H9 (cell line): Measurements from ENCODE around the gene MVP. TPM values are rescaled to one million over a fixed set of nuclear protein-coding genes. Genes with fewer than 3 reads are reported as not detected.

Source experiments
- DNase-seq: peaks from one replicate; pipeline ENCODE4 v3.0.0-alpha.2; 2017
- H2AFZ ChIP-seq: one replicate; pipeline ENCODE4 v1.6.1; 2013; ENCODE audit warnings: mild to moderate bottlenecking, low read length, control low read depth, moderate library complexity
- H2AK5ac ChIP-seq: 2 replicates; pipeline ENCODE4 v1.6.1; 2013; ENCODE audit warnings: low read length, control low read depth, mixed read lengths; ENCODE audit not compliant: insufficient read length
- H2BK120ac ChIP-seq: one replicate; pipeline ENCODE4 v1.6.1; 2013; ENCODE audit warnings: low read depth, mild to moderate bottlenecking, low read length, control low read depth, inconsistent platforms; ENCODE audit not compliant: poor library complexity, severe bottlenecking
- H2BK12ac ChIP-seq: 2 replicates; pipeline ENCODE4 v1.6.1; 2013; ENCODE audit warnings: low read length, control low read depth, mixed read lengths, low read depth; ENCODE audit not compliant: insufficient read length
- H2BK15ac ChIP-seq: 2 replicates; pipeline ENCODE4 v1.6.1; 2013; ENCODE audit warnings: low read depth, low read length, control low read depth
- H2BK20ac ChIP-seq: one replicate; pipeline ENCODE4 v1.6.1; 2013; ENCODE audit warnings: low read depth, mild to moderate bottlenecking, low read length, control low read depth, inconsistent platforms; ENCODE audit not compliant: poor library complexity, severe bottlenecking
- H2BK5ac ChIP-seq: 2 replicates; pipeline ENCODE4 v1.6.1; 2013; ENCODE audit warnings: low read length, control low read depth, mixed read lengths; ENCODE audit not compliant: insufficient read length
- H3K14ac ChIP-seq: 2 replicates; pipeline ENCODE4 v1.6.1; 2013; ENCODE audit warnings: low read length, control low read depth; ENCODE audit not compliant: insufficient read depth
- H3K18ac ChIP-seq: 2 replicates; pipeline ENCODE4 v1.6.1; 2013; ENCODE audit warnings: low read depth, mild to moderate bottlenecking, mixed read lengths, low read length, control low read depth; ENCODE audit not compliant: insufficient read length
- H3K23ac ChIP-seq: 2 replicates; pipeline ENCODE4 v1.6.1; 2013; ENCODE audit warnings: low read length, control low read depth, mixed read lengths, low read depth; ENCODE audit not compliant: insufficient read length
- H3K23me2 ChIP-seq: 2 replicates; pipeline ENCODE4 v1.6.1; 2013; ENCODE audit warnings: low read depth, mild to moderate bottlenecking, mixed read lengths, low read length, control low read depth; ENCODE audit not compliant: insufficient read length, poor library complexity, severe bottlenecking
- H3K27ac ChIP-seq: 2 replicates; pipeline ENCODE4 v1.5.1; 2013; ENCODE audit warnings: low read length, control low read depth, mixed read lengths, low read depth; ENCODE audit not compliant: insufficient read length
- H3K27me3 ChIP-seq: 2 replicates; pipeline ENCODE4 v1.6.1; 2013; ENCODE audit warnings: low read length, control low read depth, inconsistent platforms; ENCODE audit not compliant: insufficient read depth
- H3K4ac ChIP-seq: 2 replicates; pipeline ENCODE4 v1.6.1; 2013; ENCODE audit warnings: low read depth, mild to moderate bottlenecking, control low read depth, inconsistent platforms, low read length, moderate library complexity
- H3K4me1 ChIP-seq: 2 replicates; pipeline ENCODE4 v1.6.1; 2013; ENCODE audit warnings: low read length, control low read depth, inconsistent platforms; ENCODE audit not compliant: insufficient read depth
- H3K4me2 ChIP-seq: 2 replicates; pipeline ENCODE4 v1.6.1; 2013; ENCODE audit warnings: low read length, control low read depth, mixed read lengths; ENCODE audit not compliant: insufficient read length, insufficient read depth
- H3K56ac ChIP-seq: 2 replicates; pipeline ENCODE4 v1.6.1; 2013; ENCODE audit warnings: low read depth, mild to moderate bottlenecking, mixed read lengths, low read length, control low read depth; ENCODE audit not compliant: insufficient read length
- H3K79me1 ChIP-seq: 2 replicates; pipeline ENCODE4 v1.6.1; 2013; ENCODE audit warnings: low read depth, mild to moderate bottlenecking, moderate library complexity, low read length, control low read depth, inconsistent platforms; ENCODE audit not compliant: insufficient read depth, poor library complexity, severe bottlenecking
- H3K79me2 ChIP-seq: 2 replicates; pipeline ENCODE4 v1.6.1; 2013; ENCODE audit warnings: low read length, control low read depth, inconsistent platforms; ENCODE audit not compliant: insufficient read depth
- H3K9ac ChIP-seq: 2 replicates; pipeline ENCODE4 v1.6.1; 2013; ENCODE audit warnings: low read length, control low read depth, mixed read lengths; ENCODE audit not compliant: insufficient read length; ENCODE audit errors: extremely low read depth
- H3K9me3 ChIP-seq: one replicate; pipeline ENCODE4 v1.6.1; 2013; ENCODE audit warnings: low read depth, low read length, inconsistent platforms; ENCODE audit not compliant: control insufficient read depth
- H3T11ph ChIP-seq: one replicate; pipeline ENCODE4 v1.6.1; 2013; ENCODE audit warnings: mild to moderate bottlenecking, low read length, control low read depth, inconsistent platforms
- H4K20me1 ChIP-seq: one replicate; pipeline ENCODE4 v1.6.1; 2013; ENCODE audit not compliant: control insufficient read depth, insufficient read length, insufficient read depth
- H4K5ac ChIP-seq: 2 replicates; pipeline ENCODE4 v1.6.1; 2013; ENCODE audit warnings: low read depth, mild to moderate bottlenecking, mixed read lengths, low read length, control low read depth; ENCODE audit not compliant: insufficient read length
- H4K8ac ChIP-seq: replicated peaks from 2 replicates; pipeline ENCODE4 v1.6.1; 2013; ENCODE audit warnings: low read length, control low read depth, mixed read lengths, low read depth; ENCODE audit not compliant: insufficient read length
- H4K91ac ChIP-seq: 2 replicates; pipeline ENCODE4 v1.6.1; 2013; ENCODE audit warnings: low read depth, mild to moderate bottlenecking, moderate library complexity, mixed read lengths, low read length, control low read depth; ENCODE audit not compliant: insufficient read length
- H3K27ac Mint-ChIP-seq, 3 experiments: 2 replicates in 2 of 3; 3 replicates in 1 of 3; pipeline ENCODE4 v1.8.0; 2020 to 2021; ENCODE audit warnings: mixed read lengths in 3 of 3, mild to moderate bottlenecking in 1 of 3, moderate library complexity in 1 of 3
- H3K27me3 Mint-ChIP-seq: 2 replicates; pipeline ENCODE4 v1.8.0; 2021; ENCODE audit warnings: low read depth, mild to moderate bottlenecking, moderate library complexity, mixed read lengths
- H3K36me3 Mint-ChIP-seq, 3 experiments: 2 replicates in 2 of 3; 3 replicates in 1 of 3; pipeline ENCODE4 v1.8.0; 2020 to 2021; ENCODE audit warnings: low read depth in 3 of 3, mixed read lengths in 3 of 3; ENCODE audit not compliant: insufficient read depth in 1 of 3
- H3K4me1 Mint-ChIP-seq, 2 experiments: 2 replicates each; pipeline ENCODE4 v1.8.0; 2020; ENCODE audit warnings: mixed read lengths in 2 of 2
- H3K4me3 Mint-ChIP-seq, 2 experiments: 2 replicates in 1 of 2; 3 replicates in 1 of 2; pipeline ENCODE4 v1.8.0; 2020 to 2021; ENCODE audit warnings: mild to moderate bottlenecking in 2 of 2, mixed read lengths in 2 of 2, moderate library complexity in 1 of 2
- H3K9me3 Mint-ChIP-seq, 2 experiments: 2 replicates in 1 of 2; 3 replicates in 1 of 2; pipeline ENCODE4 v1.8.0; 2020; ENCODE audit warnings: mild to moderate bottlenecking in 2 of 2, mixed read lengths in 2 of 2, moderate library complexity in 1 of 2
- WGBS: extraction: QIAGEN DNeasy Blood & Tissue Kit; methylation state at CpG from one replicate; pipeline ENCODE4 v1.1.7; 2013; ENCODE audit warnings: missing lambda C conversion rate, low lambda C conversion rate, mixed read lengths; ENCODE audit not compliant: insufficient read length; ENCODE audit errors: extremely low coverage; 5-methylcytosine and 5-hydroxymethylcytosine counted together
- total RNA-seq: library from RNA; stranded (reverse); gene quantifications from 2 replicates; pipeline ENCODE4 v1.2.1, GENCODE V29; 2021
- TF ChIP-seq, protein P1 (sequence below): fragments of 200-600 bp; sonication (generic); conservative IDR thresholded peaks from 3 replicates; pipeline ENCODE4 v1.8.0; 2021; ENCODE audit warnings: antibody characterized with exemption, mild to moderate bottlenecking

The MVP gene
- total RNA-seq, 1 experiment from 2014 or later, result 3.1 TPM

DNA sequence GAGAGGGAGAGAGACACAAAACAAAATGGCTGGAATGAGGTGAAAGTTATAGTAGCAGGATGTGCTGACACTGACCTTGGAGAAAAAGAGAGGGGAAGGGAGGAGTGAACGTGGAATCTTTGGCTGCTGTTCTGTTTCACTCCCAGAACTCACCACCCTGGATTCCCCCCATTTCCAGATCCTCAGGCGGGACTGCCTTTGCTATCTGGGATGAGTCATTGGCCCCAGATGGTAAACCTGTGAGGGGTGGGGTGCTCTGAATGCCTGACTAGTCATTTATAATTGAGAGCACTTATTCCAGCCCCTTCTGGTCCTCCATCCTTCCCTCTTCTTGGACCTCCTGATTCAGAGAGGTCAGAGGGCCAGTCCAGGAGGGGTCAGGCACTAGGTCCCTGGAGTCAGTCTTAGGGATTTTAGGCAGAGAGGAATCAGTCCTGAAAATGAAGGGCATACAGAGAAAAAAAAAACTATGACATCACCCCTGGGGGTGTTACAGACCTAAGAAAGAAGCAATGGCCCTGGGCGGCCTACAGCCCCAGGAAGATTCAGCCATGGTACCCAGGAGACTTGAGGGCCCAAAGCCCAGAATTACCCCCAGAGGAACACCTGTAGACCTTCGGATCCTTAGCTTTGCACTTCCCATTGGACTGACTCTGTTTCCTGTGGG is 44.4 kb upstream of the MVP start:
- no peaks in the 10 kb centered on the region for H3K79me1 ChIP-seq
- H3K56ac ChIP-seq, result no peak overlapping the region
- no peaks in the 10 kb centered on the region for H3K23me2 ChIP-seq
- H3K9me3 Mint-ChIP-seq, result no peaks in the 10 kb centered on the region
- no peak overlapping the region for H3K9ac ChIP-seq
- H3K4me1 Mint-ChIP-seq, result peaks cover 16 to 19% of the 10 kb centered on the region in 2 experiments
- H2BK5ac ChIP-seq, result no peak overlapping the region
- no peak overlapping the region for H3K4me2 ChIP-seq
- no peak overlapping the region for H3K4me3 Mint-ChIP-seq
- H3K27ac Mint-ChIP-seq, result no peak overlapping the region
- no peak overlapping the region for H3K23ac ChIP-seq
- H2BK12ac ChIP-seq, result no peak overlapping the region
- H4K20me1 ChIP-seq, result no peaks in the 10 kb centered on the region
- H3K4me1 ChIP-seq, result no peaks in the 10 kb centered on the region
- TF ChIP-seq, protein P1, sequence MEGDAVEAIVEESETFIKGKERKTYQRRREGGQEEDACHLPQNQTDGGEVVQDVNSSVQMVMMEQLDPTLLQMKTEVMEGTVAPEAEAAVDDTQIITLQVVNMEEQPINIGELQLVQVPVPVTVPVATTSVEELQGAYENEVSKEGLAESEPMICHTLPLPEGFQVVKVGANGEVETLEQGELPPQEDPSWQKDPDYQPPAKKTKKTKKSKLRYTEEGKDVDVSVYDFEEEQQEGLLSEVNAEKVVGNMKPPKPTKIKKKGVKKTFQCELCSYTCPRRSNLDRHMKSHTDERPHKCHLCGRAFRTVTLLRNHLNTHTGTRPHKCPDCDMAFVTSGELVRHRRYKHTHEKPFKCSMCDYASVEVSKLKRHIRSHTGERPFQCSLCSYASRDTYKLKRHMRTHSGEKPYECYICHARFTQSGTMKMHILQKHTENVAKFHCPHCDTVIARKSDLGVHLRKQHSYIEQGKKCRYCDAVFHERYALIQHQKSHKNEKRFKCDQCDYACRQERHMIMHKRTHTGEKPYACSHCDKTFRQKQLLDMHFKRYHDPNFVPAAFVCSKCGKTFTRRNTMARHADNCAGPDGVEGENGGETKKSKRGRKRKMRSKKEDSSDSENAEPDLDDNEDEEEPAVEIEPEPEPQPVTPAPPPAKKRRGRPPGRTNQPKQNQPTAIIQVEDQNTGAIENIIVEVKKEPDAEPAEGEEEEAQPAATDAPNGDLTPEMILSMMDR, result no peak
- H3K4ac ChIP-seq, result no peak overlapping the region
- H2BK20ac ChIP-seq, result no peak overlapping the region
- H3K36me3 Mint-ChIP-seq, result no peaks in the 10 kb centered on the region
- no peak overlapping the region for H3T11ph ChIP-seq
- no peaks in the 10 kb centered on the region for H3K79me2 ChIP-seq
- no peak for DNase-seq
- no peaks in the 10 kb centered on the region; the same call in 1 of the 2 replicates for H3K27me3 ChIP-seq
- H3K27me3 Mint-ChIP-seq, result peaks cover 31% of the 10 kb centered on the region
- no peak overlapping the region for H4K91ac ChIP-seq
- H2AFZ ChIP-seq, result no peak overlapping the region
- no peak overlapping the region for H2BK15ac ChIP-seq
- no peak overlapping the region for H4K5ac ChIP-seq
- H3K18ac ChIP-seq, result no peak overlapping the region
- no CpG with 5 or more reads among the region's 4 CpGs for WGBS
- H4K8ac ChIP-seq, result no peak overlapping the region
- H3K27ac ChIP-seq, result no peak overlapping the region
- no peak overlapping the region for H3K14ac ChIP-seq
- no peak overlapping the region for H2BK120ac ChIP-seq
- H3K9me3 ChIP-seq, result no peaks in the 10 kb centered on the region
- no peak overlapping the region for H2AK5ac ChIP-seq
